Loucy (cell line): ENCODE measurements around the gene SYT9.

Source experiments
- EZH2phosphoT487 ChIP-seq: fragments of 200-600 bp; IDR thresholded peaks from 2 replicates; pipeline ENCODE4 v1.6.1; 2018; ENCODE audit warnings: antibody characterized with exemption, mild to moderate bottlenecking, moderate library complexity, borderline replicate concordance
- TF ChIP-seq, protein P1 (sequence below): fragments of 200-600 bp; sonication (generic); conservative IDR thresholded peaks from 2 replicates; pipeline ENCODE4 v1.5.1; 2014; ENCODE audit warnings: mild to moderate bottlenecking, antibody characterized with exemption, low read length

- TF ChIP-seq, protein P1, sequence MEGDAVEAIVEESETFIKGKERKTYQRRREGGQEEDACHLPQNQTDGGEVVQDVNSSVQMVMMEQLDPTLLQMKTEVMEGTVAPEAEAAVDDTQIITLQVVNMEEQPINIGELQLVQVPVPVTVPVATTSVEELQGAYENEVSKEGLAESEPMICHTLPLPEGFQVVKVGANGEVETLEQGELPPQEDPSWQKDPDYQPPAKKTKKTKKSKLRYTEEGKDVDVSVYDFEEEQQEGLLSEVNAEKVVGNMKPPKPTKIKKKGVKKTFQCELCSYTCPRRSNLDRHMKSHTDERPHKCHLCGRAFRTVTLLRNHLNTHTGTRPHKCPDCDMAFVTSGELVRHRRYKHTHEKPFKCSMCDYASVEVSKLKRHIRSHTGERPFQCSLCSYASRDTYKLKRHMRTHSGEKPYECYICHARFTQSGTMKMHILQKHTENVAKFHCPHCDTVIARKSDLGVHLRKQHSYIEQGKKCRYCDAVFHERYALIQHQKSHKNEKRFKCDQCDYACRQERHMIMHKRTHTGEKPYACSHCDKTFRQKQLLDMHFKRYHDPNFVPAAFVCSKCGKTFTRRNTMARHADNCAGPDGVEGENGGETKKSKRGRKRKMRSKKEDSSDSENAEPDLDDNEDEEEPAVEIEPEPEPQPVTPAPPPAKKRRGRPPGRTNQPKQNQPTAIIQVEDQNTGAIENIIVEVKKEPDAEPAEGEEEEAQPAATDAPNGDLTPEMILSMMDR, result no peak
- TF ChIP-seq EZH2phosphoT487, result no peak
Observed at GRCh38 chr11:7219491-7219890, 32.2 kb upstream of the SYT9 start.
